Prostate gland (tissue), 2 donors: ENCODE data around the gene JMJD1C. TPM values are rescaled to one million over a fixed set of nuclear protein-coding genes. Genes with fewer than 3 reads are reported as not detected.

Source experiments
- DNase-seq: peaks from one replicate; pipeline ENCODE4 v3.0.0-alpha.2; 2019; ENCODE audit warnings: low spot score
- H3K27ac ChIP-seq, 2 donors: fragments of 200-600 bp; sonication (generic); 2 replicates each; pipeline ENCODE4 v1.5.1; 2017 to 2019
- H3K27me3 ChIP-seq: fragments of 200-600 bp; sonication (generic); replicated peaks from 2 replicates; pipeline ENCODE4 v1.5.1; 2019; ENCODE audit not compliant: insufficient read depth
- H3K36me3 ChIP-seq, 2 donors: fragments of 200-600 bp; sonication (generic); 1 replicate in 1 of 2; 2 replicates in 1 of 2; pipeline versions ENCODE4 v1.5.1 to v1.8.1; 2017 to 2019
- H3K4me1 ChIP-seq: fragments of 200-600 bp; sonication (generic); replicated peaks from 2 replicates; pipeline ENCODE4 v1.5.1; 2019
- H3K4me3 ChIP-seq, 2 donors: fragments of 200-600 bp; sonication (generic); 2 replicates each; pipeline ENCODE4 v1.5.1; 2017 to 2019
- H3K9me3 ChIP-seq: fragments of 200-600 bp; sonication (generic); 2 replicates; pipeline ENCODE4 v1.5.1; 2017
- POLR2A ChIP-seq: fragments of 450-650 bp; IDR thresholded peaks from one replicate; pipeline ENCODE4 v1.6.1; 2016; ENCODE audit warnings: antibody characterized with exemption, mild to moderate bottlenecking
- POLR2AphosphoS5 ChIP-seq: sonication (generic); formaldehyde crosslinking; IDR thresholded peaks from one replicate; pipeline ENCODE4 v1.6.1; 2017; ENCODE audit warnings: antibody characterized with exemption
- WGBS: methylation state at CpG from one replicate; pipeline ENCODE4 v1.1.5; 2018; 5-methylcytosine and 5-hydroxymethylcytosine counted together
- intact Hi-C: fragments of 100-400 bp; cut with DNase I; formaldehyde crosslinking; loops from one replicate; pipeline ENCODE4 v1.14.2; 2022
- total RNA-seq, 2 donors: library from RNA; depleted of rRNA; stranded (reverse); fragments of >200 nt; gene quantifications; one replicate each; pipeline ENCODE4 v1.1.0, GENCODE V29; 2016
- TF ChIP-seq, protein P1 (sequence below), 4 experiments: fragments of 200-600 bp in 2 of 4; fragments of 450-650 bp in 2 of 4; sonication (generic) in 2 of 4; IDR thresholded peaks; 1 replicate in 3 of 4; 2 replicates in 1 of 4; pipeline ENCODE4 v1.5.1; 2016 to 2019; ENCODE audit warnings: antibody characterized with exemption in 4 of 4, mild to moderate bottlenecking in 2 of 4, moderate library complexity in 2 of 4

JMJD1C gene
- total RNA-seq, 2 donors from 2014 or later: 66.9 to 97.9 TPM

DNA sequence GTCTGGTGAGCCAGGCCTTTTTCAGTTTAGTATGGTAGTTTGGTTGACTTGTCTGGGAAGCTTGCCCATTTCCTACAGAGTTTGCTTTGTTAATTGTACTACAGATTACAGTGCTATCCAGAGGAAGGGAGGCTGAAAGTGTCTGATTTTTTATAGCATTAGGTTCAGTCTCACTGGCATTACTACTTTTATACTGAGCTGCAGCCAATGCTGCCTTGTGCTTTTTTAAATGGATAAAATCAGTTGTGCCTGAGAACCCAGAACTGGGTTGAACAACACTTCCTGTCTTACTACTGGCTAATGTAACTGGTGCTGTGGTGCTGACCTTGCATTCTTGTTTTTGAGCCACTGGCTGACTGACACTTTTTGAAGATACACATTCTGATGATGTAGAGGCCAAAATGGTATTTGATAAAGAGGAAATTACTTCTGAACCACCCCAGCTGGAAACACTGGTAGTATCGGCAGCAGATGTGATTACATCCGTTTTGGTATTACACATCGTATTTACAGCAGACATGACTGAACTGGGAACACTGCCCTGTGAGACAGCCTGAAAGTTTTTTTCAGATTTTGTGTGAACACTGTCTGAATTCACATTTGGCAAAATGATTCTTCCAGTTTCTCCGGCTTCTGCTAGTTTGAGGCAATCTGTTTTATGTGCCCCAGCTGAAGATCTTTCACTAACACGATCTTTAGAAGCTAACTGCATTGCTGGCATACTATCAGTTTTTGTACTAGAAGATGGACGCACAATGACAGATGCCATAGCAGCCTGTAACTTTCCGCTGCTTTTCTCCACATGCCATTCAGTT, 258.6 kb downstream of the JMJD1C start:
- Histone ChIP-seq H3K4me3 (no peak overlapping the region), H3K4me1 (peaks cover 18% of the 10 kb centered on the region), H3K27me3 (no peaks in the 10 kb centered on the region), H3K27ac (peak overlapping the region; percentile 58 to 66), H3K36me3 (no peaks in the 10 kb centered on the region), H3K9me3 (no peaks in the 10 kb centered on the region)
- TF ChIP-seq POLR2A (no peak), POLR2AphosphoS5 (peak; percentile 54)
- DNase-seq: peak; percentile 35
- intact Hi-C loops: loop anchor here (10.0 kb wide), 1 partner anchor 318 kb away; the partner anchor contains the start of gene REEP3
- WGBS: 16% methylated on average over 7 of the region's 7 CpGs

DNA sequence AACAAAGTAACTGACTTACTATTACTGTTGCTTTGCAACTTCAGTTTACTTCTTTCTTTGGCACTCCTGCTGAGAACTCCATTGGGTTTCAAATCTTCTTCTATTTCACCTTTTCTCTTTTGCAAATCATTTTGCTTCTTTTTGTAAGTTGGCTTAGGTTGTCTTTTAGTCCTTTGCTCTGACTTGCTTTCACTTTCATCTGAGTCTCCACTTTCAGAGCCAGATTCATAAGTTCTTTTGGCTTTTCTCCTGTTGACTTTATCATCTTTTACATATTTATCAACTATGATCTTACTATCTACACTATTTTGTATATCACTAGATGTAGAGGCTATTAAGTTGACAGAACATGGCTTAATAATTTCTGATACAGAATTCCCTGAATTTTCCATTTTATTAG, 259.2 kb downstream of the JMJD1C start:
- no peak overlapping the region for H3K4me3 ChIP-seq
- no peak for DNase-seq
- no peaks in the 10 kb centered on the region for H3K36me3 ChIP-seq
- no peaks in the 10 kb centered on the region for H3K27me3 ChIP-seq
- peak overlapping the region; percentile 58 to 66 for H3K27ac ChIP-seq
- H3K9me3 ChIP-seq: no peaks in the 10 kb centered on the region
- peaks cover 18% of the 10 kb centered on the region for H3K4me1 ChIP-seq
- intact Hi-C loops: loop anchor here (10.0 kb wide), 1 partner anchor 318 kb away; the partner anchor contains the start of gene REEP3
- TF ChIP-seq, protein P1, sequence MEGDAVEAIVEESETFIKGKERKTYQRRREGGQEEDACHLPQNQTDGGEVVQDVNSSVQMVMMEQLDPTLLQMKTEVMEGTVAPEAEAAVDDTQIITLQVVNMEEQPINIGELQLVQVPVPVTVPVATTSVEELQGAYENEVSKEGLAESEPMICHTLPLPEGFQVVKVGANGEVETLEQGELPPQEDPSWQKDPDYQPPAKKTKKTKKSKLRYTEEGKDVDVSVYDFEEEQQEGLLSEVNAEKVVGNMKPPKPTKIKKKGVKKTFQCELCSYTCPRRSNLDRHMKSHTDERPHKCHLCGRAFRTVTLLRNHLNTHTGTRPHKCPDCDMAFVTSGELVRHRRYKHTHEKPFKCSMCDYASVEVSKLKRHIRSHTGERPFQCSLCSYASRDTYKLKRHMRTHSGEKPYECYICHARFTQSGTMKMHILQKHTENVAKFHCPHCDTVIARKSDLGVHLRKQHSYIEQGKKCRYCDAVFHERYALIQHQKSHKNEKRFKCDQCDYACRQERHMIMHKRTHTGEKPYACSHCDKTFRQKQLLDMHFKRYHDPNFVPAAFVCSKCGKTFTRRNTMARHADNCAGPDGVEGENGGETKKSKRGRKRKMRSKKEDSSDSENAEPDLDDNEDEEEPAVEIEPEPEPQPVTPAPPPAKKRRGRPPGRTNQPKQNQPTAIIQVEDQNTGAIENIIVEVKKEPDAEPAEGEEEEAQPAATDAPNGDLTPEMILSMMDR (IDR thresholded peaks at IDR 0.05): no peak
- TF ChIP-seq POLR2A (no peak), POLR2AphosphoS5 (no peak)

DNA sequence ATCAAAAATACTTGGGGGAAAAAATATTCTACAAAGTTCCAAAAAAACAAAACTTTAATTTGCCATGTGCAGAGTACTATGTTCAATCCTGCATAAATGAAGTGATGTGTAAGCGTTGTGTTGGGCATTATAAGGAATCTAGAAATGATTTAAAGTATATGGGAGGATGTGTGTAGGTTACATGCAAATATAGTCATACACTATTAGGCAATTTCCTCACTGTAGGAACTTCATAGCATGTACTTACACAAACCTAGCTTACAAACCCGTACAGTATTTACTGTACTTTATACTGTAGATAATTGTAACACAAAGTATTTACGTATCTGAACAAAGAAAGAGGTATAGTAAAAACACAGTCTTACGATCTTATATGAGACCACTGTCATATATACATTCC, 260.4 kb downstream of the JMJD1C start:
- Histone ChIP-seq H3K27me3 (no peaks in the 10 kb centered on the region), H3K36me3 (no peaks in the 10 kb centered on the region), H3K4me3 (no peak overlapping the region), H3K4me1 (peaks cover 15% of the 10 kb centered on the region), H3K27ac (peak overlapping the region in 1 of 2 donors; percentile 58), H3K9me3 (no peaks in the 10 kb centered on the region)
- 68% methylated on average over 4 of the region's 4 CpGs for WGBS
- intact Hi-C loops: loop anchor here (10.0 kb wide), 1 partner anchor 319 kb away; the partner anchor contains the start of gene REEP3
- no peak for DNase-seq
- TF ChIP-seq POLR2A: no peak
- TF ChIP-seq POLR2AphosphoS5: no peak
- TF ChIP-seq, protein P1 (IDR thresholded peaks at IDR 0.05): no peak

DNA sequence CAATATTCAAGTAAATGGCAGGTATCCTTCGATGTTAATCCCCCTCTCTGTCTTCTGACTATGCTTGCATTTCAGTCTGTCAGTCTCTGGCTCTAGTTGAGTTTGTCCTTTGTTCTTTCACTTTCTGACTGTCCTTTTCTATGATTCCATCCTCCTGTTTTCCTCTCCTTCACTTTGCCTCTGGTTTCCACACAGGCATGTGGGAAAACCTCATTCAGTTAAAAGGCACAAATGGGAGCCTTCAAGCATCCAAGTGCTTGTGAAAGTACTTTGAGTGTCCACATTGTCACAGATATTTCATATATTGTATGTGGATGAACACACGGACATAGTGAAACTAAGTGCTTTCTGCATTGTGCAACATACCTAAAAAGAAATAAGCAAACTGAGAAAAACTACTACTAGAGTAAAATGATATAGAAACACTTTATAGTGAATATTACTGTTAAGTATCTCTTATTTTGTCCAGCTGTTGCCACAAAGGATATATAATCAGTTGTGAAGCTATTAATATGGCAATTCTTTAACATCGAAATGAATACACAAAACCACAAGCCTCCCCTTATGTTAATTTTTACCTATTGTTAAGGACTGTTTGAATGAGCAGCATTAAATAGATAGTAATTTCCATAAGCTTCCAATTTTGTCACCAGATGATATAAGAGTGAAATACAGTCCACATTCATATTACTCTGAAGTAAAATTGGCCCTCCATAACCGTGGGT, 260.9 kb downstream of the JMJD1C start:
- intact Hi-C loops: loop anchor here (10.0 kb wide), 1 partner anchor 320 kb away; the partner anchor contains the start of gene REEP3
- H3K4me1 ChIP-seq: peaks cover 15% of the 10 kb centered on the region
- H3K27ac ChIP-seq: peak overlapping the region in 1 of 2 donors; percentile 50
- no peaks in the 10 kb centered on the region for H3K27me3 ChIP-seq
- 75% methylated on average over 4 of the region's 4 CpGs for WGBS
- no peak overlapping the region for H3K4me3 ChIP-seq
- no peaks in the 10 kb centered on the region for H3K9me3 ChIP-seq
- H3K36me3 ChIP-seq: no peaks in the 10 kb centered on the region
- TF ChIP-seq, protein P1 (IDR thresholded peaks at IDR 0.05): no peak
- TF ChIP-seq POLR2AphosphoS5: peak; percentile 12
- DNase-seq: no peak

DNA sequence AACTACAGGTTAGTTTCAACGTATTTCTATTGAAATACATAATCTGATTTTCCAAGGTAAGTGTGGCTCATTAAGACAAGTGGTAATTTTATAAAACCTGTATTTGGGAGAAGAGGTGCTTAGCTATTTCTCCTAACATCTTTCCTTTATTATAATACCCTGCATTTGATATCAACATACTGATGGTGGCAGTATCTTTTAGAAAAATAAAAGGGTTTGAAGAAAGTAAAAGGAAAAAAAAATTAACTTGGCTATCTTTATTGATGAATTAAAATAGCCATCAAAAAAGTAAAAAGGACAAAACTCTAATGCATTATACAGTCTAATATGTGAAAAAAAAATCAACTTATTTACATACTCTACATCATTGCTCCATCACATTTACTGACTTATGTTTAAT, 264.7 kb downstream of the JMJD1C start:
- DNase-seq: no peak

More for the DNA sequence above, 264.7 kb downstream of the JMJD1C start:
- H3K4me3 ChIP-seq: no peak overlapping the region
- no peaks in the 10 kb centered on the region for H3K9me3 ChIP-seq
- peak overlapping the region in 1 of 2 donors; percentile 10 for H3K27ac ChIP-seq
- no peaks in the 10 kb centered on the region for H3K27me3 ChIP-seq
- TF ChIP-seq POLR2AphosphoS5: no peak
- TF ChIP-seq, protein P1 (IDR thresholded peaks at IDR 0.05): no peak
- TF ChIP-seq POLR2A: no peak
- intact Hi-C loops: loop anchor here (10.0 kb wide), 1 partner anchor 324 kb away; the partner anchor contains the start of gene REEP3
- peaks cover 9% of the 10 kb centered on the region for H3K4me1 ChIP-seq
- 0% methylated on average over 1 of the region's 1 CpG for WGBS
- no peaks in the 10 kb centered on the region for H3K36me3 ChIP-seq
